HG03342 (cell line): Measurements from ENCODE around the gene SDHA.
"Not testable (repeated sequence)": the region's sequence is repeated elsewhere in the genome, so short reads cannot be mapped to it uniquely, and the experiment has no call there.

ENCODE experiments used
- ATAC-seq: cut with Tn5 transposase; IDR thresholded peaks from one replicate; pipeline ENCODE4 v1.9.1; 2021; ENCODE audit warnings: mild to moderate bottlenecking, moderate library complexity; ENCODE audit not compliant: unreplicated experiment

Gene SDHA

DNA sequence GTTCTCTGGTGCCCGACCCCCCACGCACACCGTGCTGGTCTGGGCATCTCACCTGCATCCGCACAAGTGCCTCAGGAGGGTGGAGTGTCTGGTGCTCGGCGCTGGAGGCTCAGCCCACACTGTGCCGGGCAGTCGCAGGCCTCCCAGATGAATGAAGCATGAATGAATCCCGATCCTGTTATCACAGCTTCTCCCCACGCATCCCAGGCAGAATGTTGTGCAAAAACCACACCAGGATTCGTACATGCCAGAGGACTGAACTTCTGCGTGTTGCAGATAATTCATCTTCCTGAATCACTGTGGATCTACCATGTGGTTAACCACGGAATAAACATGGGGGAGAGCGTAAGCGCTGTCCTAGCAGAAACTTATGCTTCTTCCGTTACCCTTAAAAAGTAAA is 78.8 kb downstream of the SDHA start:
- ATAC-seq = not testable (repeated sequence)

DNA sequence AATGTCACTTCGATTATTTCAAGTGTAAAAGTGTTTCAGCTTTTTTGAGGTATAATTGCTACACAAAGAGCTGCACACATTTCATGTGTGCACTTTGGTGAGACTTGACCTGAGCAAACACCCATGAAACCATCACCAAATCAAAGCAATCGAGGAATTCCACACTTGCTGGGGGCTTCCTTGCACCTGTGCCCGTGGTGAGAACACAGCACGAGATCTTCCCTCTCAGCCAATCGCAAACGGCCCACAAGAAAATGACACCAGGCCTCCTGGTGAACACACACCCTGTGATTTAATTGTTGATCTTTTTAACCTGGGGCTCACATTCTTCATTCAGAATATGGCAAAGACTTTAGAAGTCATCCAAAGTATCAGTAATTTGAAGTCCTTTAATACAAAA is 79.3 kb downstream of the SDHA start:
- not testable (repeated sequence) for ATAC-seq

- ATAC-seq = not testable (repeated sequence)
These were observed 80.0 kb downstream of the SDHA start for GRCh38 chr5:297991-298736.

DNA sequence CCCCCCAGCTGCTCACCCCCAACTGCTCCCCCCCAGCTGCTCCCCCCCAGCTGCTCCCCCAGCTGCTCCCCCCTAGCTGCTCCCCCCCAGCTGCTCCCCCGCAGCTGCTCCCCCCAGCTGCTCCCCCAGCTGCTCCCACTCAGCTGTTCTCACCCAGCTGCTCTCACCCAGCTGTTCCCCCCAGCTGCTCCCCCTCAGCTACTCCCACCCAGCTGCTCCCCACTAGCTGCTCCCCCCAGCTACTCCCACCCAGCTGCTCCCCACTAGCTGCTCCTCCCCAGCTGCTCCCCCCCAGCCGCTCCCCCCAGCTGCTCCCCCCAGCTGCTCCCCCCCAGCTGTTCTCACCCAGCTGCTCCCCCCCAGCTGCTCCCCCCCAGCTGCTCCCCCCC is 80.6 kb downstream of the SDHA start:
- ATAC-seq = no peak

DNA sequence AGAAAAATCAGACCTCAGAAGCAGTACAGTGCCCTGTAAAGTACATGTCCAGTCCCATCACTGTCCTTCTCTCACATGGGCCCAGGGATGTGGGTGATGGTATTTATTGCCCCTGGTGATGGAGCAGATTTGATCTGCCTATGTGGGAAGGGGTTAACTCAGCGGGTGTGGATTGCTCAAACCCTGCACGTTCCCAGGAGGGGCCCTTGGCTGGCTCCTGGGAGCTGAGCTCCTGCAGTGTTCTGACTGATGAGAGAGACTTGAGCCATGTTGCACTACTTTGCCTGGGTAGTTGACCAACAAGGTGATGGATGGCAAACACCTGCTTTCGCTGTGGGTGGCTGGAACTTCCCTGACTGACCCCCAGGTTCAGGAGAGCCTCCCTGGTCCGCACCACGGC is 81.8 kb downstream of the SDHA start:
- not testable (repeated sequence) for ATAC-seq

- not testable (repeated sequence) for ATAC-seq
These were observed 82.7 kb downstream of the SDHA start for GRCh38 chr5:300691-301435.

- not testable (repeated sequence) for ATAC-seq
These were observed 84.3 kb downstream of the SDHA start for GRCh38 chr5:302416-302815.

- ATAC-seq = no peak
These were observed 84.8 kb downstream of the SDHA start for GRCh38 chr5:302966-303365.

DNA sequence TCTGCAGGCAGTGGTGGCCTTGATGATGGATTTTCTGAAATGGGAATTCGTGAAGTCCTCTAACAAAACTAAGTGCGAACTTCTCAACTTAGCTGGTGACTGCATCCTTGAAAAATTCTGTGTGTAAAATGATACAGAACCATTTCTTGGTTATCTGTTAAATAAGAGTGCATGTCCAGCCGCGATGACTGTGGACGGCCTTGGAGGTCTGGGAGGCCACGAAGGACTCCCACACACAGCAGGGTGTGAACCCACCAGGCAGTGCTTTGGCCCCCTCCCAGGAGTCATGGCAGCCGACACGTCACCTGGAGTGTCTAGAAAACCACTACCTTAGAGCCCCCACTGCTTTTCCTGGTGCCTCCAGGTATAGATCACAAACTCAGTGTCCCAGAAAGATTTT is 85.6 kb downstream of the SDHA start:
- ATAC-seq = not testable (repeated sequence)

GRCh38 chr5:305050-305449 is 86.9 kb downstream of the SDHA start:
- no peak for ATAC-seq

GRCh38 chr5:305459-305858 is 87.3 kb downstream of the SDHA start:
- ATAC-seq = no peak

DNA sequence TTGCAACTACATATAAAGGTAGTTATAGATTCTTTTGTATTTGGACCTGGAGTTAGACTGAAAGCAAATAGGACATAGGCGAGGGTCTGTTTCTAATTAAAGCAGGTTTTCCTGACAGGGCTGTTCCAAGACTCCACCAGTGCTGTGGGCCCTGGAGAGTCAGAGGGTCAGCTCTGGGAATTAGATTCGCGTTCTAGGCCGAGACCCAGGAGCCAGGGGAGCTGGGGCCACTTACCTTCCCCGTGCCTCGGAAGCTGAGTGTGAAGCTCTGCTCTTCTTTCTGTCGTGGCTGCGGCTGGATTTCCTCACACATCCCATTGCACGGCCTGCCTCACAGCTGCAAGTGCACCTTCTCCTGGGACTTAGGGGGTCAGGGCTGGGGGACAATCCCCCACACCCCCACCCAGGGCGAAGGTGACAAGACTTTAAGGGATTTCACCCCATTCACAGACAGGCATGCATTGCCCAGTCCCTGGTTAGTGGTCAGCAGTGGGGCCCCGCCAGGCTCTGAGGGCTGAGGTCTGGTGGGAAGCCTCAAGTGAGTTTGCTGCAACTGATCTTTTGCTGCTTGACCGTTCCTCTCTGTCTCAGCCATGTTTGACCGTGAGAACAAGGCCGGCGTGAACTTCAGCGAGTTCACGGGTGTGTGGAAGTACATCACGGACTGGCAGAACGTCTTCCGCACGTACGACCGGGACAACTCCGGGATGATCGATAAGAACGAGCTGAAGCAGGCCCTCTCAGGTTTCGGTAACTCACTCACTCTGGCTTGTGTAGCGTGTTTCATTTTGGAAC is 88.1 kb downstream of the SDHA start:
- no peak for ATAC-seq
